BLaER1 treated with 17β-estradiol and CSF1 and Interleukin-3, amounts not matched to agents 10 nM and 100 nM (cell line): ENCODE data around the gene PCGF3.
A peak's percentile ranks its signal among the peaks of the same experiment; 100 is the strongest.

Experiments used
- H3K27ac ChIP-seq, 11 experiments: shearing (Covaris generic); formaldehyde crosslinking; 2 replicates each; pipeline ENCODE4 v1.8.1; 2022
- H3K27me3 ChIP-seq, 11 experiments: shearing (Covaris generic); formaldehyde crosslinking; 2 replicates each; pipeline ENCODE4 v1.8.1; 2022
- H3K36me3 ChIP-seq, 11 experiments: shearing (Covaris generic); formaldehyde crosslinking; 2 replicates each; pipeline ENCODE4 v1.8.1; 2022
- H3K4me1 ChIP-seq, 10 experiments: shearing (Covaris generic); formaldehyde crosslinking; 2 replicates each; pipeline ENCODE4 v1.8.1; 2022
- H3K4me2 ChIP-seq, 11 experiments: shearing (Covaris generic); formaldehyde crosslinking; 2 replicates each; pipeline ENCODE4 v1.8.1; 2022
- H3K4me3 ChIP-seq, 10 experiments: shearing (Covaris generic); formaldehyde crosslinking; 2 replicates each; pipeline ENCODE4 v1.8.1; 2022
- H3K9ac ChIP-seq, 11 experiments: shearing (Covaris generic); formaldehyde crosslinking; 2 replicates each; pipeline ENCODE4 v1.8.1; 2022
- H3K9me3 ChIP-seq, 11 experiments: shearing (Covaris generic); formaldehyde crosslinking; replicated peaks in 1 of 11; 2 replicates each; pipeline ENCODE4 v1.8.1; 2022
- H4K20me1 ChIP-seq, 11 experiments: shearing (Covaris generic); formaldehyde crosslinking; 2 replicates each; pipeline ENCODE4 v1.8.1; 2022
- Cebpa-rat ChIP-seq, 11 experiments: shearing (Covaris generic); IDR thresholded peaks; 2 replicates each; pipeline ENCODE4 v1.8.1; 2022

The PCGF3 gene

DNA sequence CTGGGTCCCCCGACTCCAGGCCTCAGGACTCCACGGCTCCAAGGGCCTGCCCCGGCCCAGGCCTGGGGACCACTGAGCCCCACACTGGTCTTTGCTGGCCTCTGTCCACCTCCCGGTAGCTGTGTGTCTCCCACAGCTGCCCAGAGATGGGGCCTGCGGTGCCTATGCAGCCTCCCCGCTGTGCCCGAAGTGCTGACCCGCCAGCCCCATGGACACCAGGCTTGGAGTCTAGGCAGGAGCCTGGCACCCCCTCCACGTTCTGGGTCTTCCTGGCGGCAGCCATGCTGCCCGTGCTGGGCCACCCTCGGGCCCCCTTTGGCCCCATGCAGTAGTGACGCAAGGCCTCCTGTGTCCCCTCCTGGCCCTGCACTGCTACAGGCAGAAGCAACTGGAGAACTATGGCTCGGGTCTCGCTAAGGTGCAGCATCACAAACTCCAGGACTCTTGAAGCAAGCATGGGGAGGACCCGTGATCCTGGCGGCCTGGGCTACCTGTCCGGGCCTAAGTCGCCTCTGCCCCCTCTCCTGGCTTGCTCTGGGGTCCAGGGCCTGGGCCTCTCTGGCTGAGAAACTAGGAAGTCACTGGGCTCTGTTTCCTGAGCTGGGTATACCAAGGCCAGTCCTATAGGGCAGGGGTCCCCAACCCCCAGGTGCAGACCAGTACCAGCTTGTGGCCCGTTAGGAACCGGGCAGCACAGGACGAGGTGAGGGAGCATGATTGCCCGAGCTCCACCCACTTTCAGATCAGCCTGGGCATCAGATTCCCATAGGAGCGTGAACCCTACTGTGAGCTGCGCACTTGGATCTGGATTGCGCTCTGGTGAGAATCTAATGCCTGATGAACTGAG, 30.4 kb upstream of the PCGF3 start:
- Histone ChIP-seq H3K4me3 (peak overlapping the region; percentile 74 to 98 (median 89)), H3K4me2 (peak overlapping the region; percentile 95 to 100 (median 98)), H4K20me1 (peaks cover 0 to 25% (median 0%) of the 10 kb centered on the region in 11 experiments; a peak in 4 of 22 replicates), H3K9ac (peak overlapping the region; percentile 89 to 98 (median 97)), H3K4me1 (peaks cover 50 to 65% (median 56%) of the 10 kb centered on the region in 10 experiments), H3K27me3 (no peaks in the 10 kb centered on the region), H3K36me3 (peaks cover 26 to 31% (median 30%) of the 10 kb centered on the region in 11 experiments), H3K9me3 (no peaks in the 10 kb centered on the region), H3K27ac (peak overlapping the region; percentile 89 to 98 (median 95))
- TF ChIP-seq Cebpa-rat (IDR thresholded peaks at IDR 0.05): no peak

GRCh38 chr4:675980-676870, 29.4 kb upstream of the PCGF3 start:
- Histone ChIP-seq H3K9me3 (no peaks in the 10 kb centered on the region), H3K27me3 (no peaks in the 10 kb centered on the region), H3K36me3 (peaks cover 18 to 21% (median 20%) of the 10 kb centered on the region in 11 experiments), H3K27ac (peak overlapping the region in 9 of 11 experiments; percentile 6 to 98 (median 94); a peak in 15 of 22 replicates), H3K9ac (peak overlapping the region; percentile 25 to 98 (median 97); a peak in 21 of 22 replicates), H3K4me1 (peaks cover 59 to 75% (median 66%) of the 10 kb centered on the region in 10 experiments), H4K20me1 (peaks cover 0 to 25% (median 0%) of the 10 kb centered on the region in 11 experiments; a peak in 4 of 22 replicates), H3K4me3 (peak overlapping the region in 8 of 10 experiments; percentile 9 to 97 (median 82); a peak in 12 of 20 replicates), H3K4me2 (peak overlapping the region; percentile 95 to 100 (median 98))
- no peak for TF ChIP-seq Cebpa-rat (IDR thresholded peaks at IDR 0.05)

- Histone ChIP-seq H3K4me2 (peak overlapping the region; percentile 95 to 100 (median 98)), H3K4me1 (peaks cover 60 to 75% (median 67%) of the 10 kb centered on the region in 10 experiments)
Measured at GRCh38 chr4:676871-677235, 28.8 kb upstream of the PCGF3 start.

DNA sequence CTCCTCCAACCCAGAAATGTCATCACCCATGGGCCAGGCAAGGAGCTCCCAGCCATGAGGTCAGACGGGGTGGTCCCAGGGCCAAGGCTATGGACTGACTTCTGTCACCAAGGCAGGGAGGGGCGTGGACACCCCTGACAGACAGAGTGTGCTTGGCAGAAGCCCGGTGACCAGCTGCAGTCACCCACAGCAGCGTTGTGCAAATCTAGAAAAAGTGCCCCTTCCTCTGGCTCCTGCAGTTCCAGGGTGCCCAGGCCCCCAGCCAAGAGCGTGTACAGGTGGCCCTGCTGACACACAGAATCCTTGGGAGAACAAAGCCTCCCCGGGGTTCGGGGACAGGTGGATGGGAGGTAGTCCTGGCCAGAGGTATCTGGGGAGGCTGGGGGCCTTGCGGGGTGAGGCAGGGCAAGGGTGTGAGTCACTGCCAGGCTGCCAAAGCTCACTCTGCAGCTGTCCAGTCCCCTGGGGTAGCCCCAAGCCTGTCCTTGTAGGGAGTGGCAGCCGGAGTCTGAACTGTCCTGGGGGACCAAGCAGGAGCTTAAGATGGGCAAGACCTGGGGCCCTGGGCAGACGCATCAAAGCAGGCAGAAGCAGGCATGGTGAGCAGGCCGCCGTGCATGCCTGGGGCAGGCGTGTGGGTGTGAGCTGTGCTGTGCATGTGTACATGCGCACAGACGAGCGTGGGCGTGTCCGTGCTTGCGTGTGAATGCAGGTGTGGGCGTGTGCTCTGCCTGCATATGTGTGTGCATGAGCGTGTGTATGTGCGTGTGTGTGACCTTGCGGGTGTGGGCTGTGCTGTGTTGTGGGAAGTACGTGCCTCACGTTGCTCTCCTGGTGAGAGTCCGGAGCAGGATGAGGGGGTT, 28.0 kb upstream of the PCGF3 start:
- Histone ChIP-seq H3K9ac (peak overlapping the region in 4 of 11 experiments; percentile 91 to 98 (median 96); a peak in 6 of 22 replicates), H3K27me3 (no peaks in the 10 kb centered on the region), H3K9me3 (no peaks in the 10 kb centered on the region), H3K36me3 (peaks cover 4 to 7% (median 6%) of the 10 kb centered on the region in 11 experiments; a peak in 21 of 22 replicates), H4K20me1 (peaks cover 0 to 16% (median 0%) of the 10 kb centered on the region in 11 experiments; a peak in 4 of 22 replicates), H3K27ac (peak overlapping the region in 4 of 11 experiments; percentile 28 to 97 (median 93); a peak in 4 of 22 replicates), H3K4me1 (peaks cover 57 to 75% (median 69%) of the 10 kb centered on the region in 10 experiments), H3K4me2 (peak overlapping the region; percentile 95 to 100 (median 98); a peak in 18 of 22 replicates), H3K4me3 (no peak overlapping the region)
- no peak for TF ChIP-seq Cebpa-rat (IDR thresholded peaks at IDR 0.05)

More at GRCh38 chr4:676871-677235, 28.8 kb upstream of the PCGF3 start:
- peak overlapping the region; percentile 25 to 98 (median 94); a peak in 16 of 22 replicates for H3K9ac ChIP-seq
- H3K27me3 ChIP-seq: no peaks in the 10 kb centered on the region
- H3K9me3 ChIP-seq: no peaks in the 10 kb centered on the region
- peaks cover 12 to 15% (median 14%) of the 10 kb centered on the region in 11 experiments for H3K36me3 ChIP-seq
- H3K4me3 ChIP-seq: peak overlapping the region in 1 of 10 experiments; percentile 95; a peak in 1 of 20 replicates
- H4K20me1 ChIP-seq: peaks cover 0 to 19% (median 0%) of the 10 kb centered on the region in 11 experiments; a peak in 4 of 22 replicates
- H3K27ac ChIP-seq: peak overlapping the region in 6 of 11 experiments; percentile 89 to 98 (median 97); a peak in 8 of 22 replicates
- no peak for TF ChIP-seq Cebpa-rat (IDR thresholded peaks at IDR 0.05)

GRCh38 chr4:678331-679103, 27.1 kb upstream of the PCGF3 start:
- H3K4me2 ChIP-seq: peak overlapping the region in 9 of 11 experiments; percentile 95 to 100 (median 98); a peak in 13 of 22 replicates
- peaks cover 58 to 75% (median 69%) of the 10 kb centered on the region in 10 experiments for H3K4me1 ChIP-seq
- TF ChIP-seq Cebpa-rat (IDR thresholded peaks at IDR 0.05): no peak
- H3K36me3 ChIP-seq: no peaks in the 10 kb centered on the region
- H3K9me3 ChIP-seq: no peaks in the 10 kb centered on the region
- H3K4me3 ChIP-seq: no peak overlapping the region
- no peak overlapping the region for H3K27ac ChIP-seq
- H3K9ac ChIP-seq: peak overlapping the region in 1 of 11 experiments; percentile 15; a peak in 1 of 22 replicates
- peaks cover 0 to 10% (median 0%) of the 10 kb centered on the region in 11 experiments; a peak in 3 of 22 replicates for H4K20me1 ChIP-seq
- H3K27me3 ChIP-seq: no peaks in the 10 kb centered on the region

DNA sequence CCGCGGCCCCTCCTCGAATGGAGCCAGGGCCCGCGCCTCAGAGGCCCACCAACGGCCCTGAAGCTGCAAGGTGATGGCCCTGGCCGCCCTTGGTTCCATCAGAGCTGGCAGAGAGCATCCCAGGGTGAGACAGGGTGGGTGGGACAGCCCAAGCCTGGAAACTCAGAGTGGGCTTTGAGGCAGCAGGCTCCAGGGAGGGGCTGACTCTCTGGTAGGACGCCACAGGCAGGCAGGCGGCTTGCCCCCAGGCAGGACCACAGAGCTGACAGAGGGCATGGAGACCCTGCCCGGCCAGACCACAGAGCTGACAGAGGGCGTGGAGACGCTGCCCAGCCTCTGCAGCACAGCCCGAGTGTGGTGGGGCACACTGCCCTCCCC, 26.5 kb upstream of the PCGF3 start:
- Histone ChIP-seq H3K4me2 (peak overlapping the region in 2 of 11 experiments; percentile 99 to 100; a peak in 1 of 22 replicates), H3K36me3 (no peaks in the 10 kb centered on the region), H3K27ac (no peak overlapping the region), H4K20me1 (peaks cover 0 to 10% (median 0%) of the 10 kb centered on the region in 11 experiments; a peak in 2 of 22 replicates), H3K4me3 (no peak overlapping the region), H3K4me1 (peaks cover 64 to 80% (median 73%) of the 10 kb centered on the region in 10 experiments), H3K9ac (peak overlapping the region in 1 of 11 experiments; percentile 6; a peak in 1 of 22 replicates), H3K9me3 (no peaks in the 10 kb centered on the region), H3K27me3 (no peaks in the 10 kb centered on the region)
- no peak for TF ChIP-seq Cebpa-rat (IDR thresholded peaks at IDR 0.05)

DNA sequence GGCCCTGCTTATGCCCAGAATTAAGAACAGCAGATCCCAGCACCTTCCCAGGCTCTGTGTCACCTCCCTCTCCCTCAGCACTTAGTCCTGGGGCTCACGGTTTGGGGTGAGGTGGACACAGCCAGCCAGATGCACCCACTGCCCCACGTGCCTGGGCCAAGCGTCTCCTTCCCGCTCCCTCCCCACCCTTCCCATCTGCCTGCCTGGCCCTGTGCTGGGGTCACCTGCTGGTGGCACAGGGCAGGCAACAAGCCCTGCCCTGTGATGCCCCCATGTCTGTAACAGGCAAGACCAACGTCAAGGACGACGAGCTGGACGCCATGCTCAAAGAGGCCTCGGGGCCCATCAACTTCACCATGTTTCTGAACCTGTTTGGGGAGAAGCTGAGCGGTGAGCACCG, 26.0 kb upstream of the PCGF3 start:
- Histone ChIP-seq H3K4me2 (peak overlapping the region in 1 of 11 experiments; percentile 90; a peak in 1 of 22 replicates), H3K9me3 (no peaks in the 10 kb centered on the region), H4K20me1 (peaks cover 0 to 10% (median 0%) of the 10 kb centered on the region in 11 experiments; a peak in 2 of 22 replicates), H3K4me1 (peaks cover 67 to 85% (median 73%) of the 10 kb centered on the region in 10 experiments), H3K36me3 (no peaks in the 10 kb centered on the region), H3K4me3 (no peak overlapping the region), H3K9ac (peak overlapping the region in 2 of 11 experiments; percentile 6 to 63; a peak in 2 of 22 replicates), H3K27ac (no peak overlapping the region), H3K27me3 (no peaks in the 10 kb centered on the region)
- TF ChIP-seq Cebpa-rat (IDR thresholded peaks at IDR 0.05): no peak
